ENCODE measurements around the gene PALD1. TPM values are rescaled to one million over a fixed set of nuclear protein-coding genes. Genes with fewer than 3 reads are reported as not detected.

Gene PALD1
- total RNA-seq, 1 experiment from 2014 or later = 34.8 TPM

DNA sequence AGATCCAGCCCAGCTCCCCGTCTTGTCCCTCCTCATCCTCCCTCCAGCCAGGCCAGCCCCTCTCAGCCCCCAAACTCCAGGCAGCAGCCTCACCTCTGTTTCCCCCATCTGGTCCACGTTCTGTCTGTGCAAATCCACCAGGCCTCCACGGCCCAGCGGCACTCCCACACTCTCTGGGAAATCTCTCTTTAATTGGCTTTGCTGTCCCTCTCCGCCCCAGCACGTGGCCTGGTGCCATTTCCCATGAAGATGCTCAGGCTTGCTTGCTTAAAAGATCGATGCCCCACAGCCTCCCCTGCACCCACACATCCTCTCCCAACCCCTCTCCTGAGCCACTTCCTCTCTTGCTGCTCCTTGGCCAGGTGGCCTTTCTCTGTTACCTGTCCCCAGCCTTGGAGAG lies 84.7 kb downstream of the PALD1 start:
- no peak for DNase-seq (ENCODE audit: low spot score)
- in situ Hi-C loops (cut with HindIII; ENCODE audit: low sequenced_read_pairs) = no loop called here

DNA sequence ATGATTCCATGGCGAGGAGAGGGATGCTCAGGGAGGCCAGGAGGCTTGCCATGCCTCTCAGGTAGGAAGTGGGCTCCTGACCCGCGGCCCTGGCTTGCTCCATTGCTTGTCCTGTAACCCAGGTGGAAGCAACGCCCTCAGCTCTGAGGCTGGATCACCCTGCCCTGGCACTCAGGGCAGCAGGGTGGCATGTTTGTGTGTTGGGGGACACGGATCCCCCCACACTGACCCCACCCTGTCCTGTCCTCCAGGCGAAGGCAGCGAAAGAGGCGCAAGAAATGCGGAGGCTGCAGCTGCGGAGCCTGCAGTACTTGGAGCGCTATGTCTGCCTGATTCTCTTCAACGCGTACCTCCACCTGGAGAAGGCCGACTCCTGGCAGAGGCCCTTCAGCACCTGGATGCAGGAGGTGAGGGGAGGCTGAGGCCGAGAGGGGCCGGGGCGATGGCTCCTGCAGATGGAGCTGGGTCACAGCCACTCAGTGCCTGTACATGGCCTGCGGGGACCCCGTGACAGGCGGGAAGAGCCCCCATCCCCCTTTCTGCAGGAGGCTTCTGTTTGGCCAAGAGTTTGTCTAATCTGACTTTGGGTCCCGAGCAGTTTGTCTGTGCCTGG lies 85.7 kb downstream of the PALD1 start:
- in situ Hi-C loops (cut with HindIII; ENCODE audit: low sequenced_read_pairs) = no loop called here
- no peak for DNase-seq (ENCODE audit: low spot score)

DNA sequence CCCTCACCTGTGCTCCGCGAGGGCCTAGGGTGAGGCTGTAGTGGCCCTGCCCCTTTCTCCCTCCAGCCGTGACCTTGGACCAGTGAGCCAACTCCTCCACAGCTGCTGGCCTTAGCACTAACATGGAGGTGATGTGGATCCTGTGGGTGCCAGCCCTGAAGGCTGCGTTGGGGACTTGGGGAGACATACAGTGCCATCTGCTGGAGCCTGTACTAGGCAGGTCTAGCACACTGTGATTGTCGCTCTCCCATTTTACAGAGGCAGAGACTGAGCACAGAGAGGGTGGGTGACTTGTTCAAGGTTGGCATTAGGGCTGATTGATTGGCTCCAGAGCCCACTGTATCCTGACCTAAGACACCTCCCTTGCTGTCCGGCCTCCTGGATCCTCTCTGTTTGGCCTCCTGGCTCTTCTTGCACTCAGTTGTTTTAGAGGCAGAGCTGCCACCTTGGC lies 86.4 kb downstream of the PALD1 start:
- in situ Hi-C loops (cut with HindIII; ENCODE audit: low sequenced_read_pairs) = no loop called here
- no peak for DNase-seq (ENCODE audit: low spot score)

DNA sequence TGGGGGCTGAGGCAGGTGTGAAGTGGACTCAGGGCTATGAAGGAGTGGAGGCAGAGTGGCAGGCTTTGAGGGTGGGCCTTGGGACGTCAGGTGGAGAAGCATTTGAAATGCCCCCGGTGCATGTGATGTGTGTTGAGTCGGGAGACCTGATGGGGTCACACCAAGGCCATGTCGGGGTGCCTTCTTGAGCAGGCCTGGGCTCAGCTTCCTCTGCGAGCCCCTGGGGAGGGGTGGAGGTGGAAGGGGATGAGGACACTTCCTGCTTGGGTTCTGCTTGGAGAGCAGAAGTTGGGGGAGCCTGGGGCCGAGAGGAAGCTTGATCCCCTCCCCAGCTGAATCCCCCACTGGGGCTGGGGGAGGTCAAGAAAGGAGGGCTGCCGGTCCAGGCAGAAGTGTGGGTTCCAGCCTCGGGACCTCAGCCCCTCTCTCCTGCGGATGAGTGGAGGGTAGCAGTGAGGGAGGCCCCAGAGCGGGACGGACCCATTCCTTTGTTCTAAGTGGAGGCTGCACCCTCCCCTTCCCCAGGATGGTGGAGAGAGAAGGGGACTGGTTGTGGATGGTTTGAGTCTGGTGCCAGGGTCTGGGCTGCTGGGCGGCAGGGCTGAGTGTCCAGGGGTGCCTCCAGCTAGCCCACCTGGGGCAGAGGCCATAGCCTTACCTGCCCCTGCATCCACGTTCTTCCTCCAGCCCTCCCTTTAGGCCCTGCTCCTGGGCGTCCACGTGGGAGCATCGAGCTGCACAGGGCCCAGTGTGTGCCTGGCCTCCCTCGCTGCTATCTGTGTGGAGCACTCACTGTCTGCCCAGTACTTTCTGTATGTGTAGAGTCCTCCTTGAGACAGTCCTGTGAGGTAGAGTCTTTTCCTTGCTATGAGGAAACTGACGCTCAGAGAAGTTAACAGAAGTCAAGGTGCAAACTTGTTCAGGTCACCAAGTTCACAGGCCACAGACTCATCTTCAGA lies 87.3 kb downstream of the PALD1 start:
- DNase-seq (ENCODE audit: low spot score) = no peak
- in situ Hi-C loops (cut with HindIII; ENCODE audit: low sequenced_read_pairs) = no loop called here

DNA sequence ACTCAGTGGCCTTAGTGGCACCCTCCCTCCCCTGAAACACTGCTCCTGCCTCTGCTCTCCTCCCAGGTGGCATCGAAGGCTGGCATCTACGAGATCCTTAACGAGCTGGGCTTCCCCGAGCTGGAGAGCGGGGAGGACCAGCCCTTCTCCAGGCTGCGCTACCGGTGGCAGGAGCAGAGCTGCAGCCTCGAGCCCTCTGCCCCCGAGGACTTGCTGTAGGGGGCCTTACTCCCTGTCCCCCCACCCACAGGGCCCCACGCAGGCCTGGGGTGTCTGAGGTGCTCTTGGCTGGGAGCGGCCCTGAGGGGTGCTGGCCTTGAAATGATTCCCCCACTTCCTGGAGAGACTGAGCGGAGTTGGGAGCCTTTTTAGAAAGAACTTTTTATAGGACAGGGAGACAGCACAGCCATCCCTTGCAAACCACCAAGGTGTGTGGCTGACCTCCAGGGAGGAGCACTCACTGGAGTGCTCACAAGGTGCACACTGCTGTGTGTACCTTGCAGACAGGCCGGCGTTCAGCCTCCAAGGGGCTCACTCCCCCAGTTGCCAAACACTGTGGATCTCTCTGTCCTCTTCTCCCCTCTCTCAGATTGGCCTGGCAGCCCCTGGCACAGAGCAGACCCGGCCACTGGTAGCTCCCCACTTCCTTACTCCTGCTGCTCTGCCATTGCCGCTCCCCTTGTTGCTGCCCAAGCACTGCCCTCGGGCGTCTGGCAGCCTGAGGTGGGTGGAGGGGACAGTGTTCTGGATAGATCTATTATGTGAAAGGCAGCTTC lies 88.1 kb downstream of the PALD1 start:
- in situ Hi-C loops (cut with HindIII; ENCODE audit: low sequenced_read_pairs) = no loop called here
- no peak for DNase-seq (ENCODE audit: low spot score)

DNA sequence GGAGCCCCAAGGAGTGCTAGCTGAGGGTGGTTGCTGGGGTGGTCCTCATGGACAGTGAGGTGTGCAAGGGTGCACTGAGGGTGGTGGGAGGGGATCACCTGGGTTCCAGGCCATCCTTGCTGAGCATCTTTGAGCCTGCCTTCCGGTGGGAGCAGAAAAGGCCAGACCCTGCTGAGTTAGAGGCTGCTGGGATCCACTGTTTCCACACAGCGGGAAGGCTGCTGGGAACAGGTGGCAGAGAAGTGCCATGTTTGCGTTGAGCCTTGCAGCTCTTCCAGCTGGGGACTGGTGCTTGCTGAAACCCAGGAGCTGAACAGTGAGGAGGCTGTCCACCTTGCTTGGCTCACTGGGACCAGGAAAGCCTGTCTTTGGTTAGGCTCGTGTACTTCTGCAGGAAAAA lies 89.0 kb downstream of the PALD1 start:
- no peak for DNase-seq (ENCODE audit: low spot score)
- in situ Hi-C loops (cut with HindIII; ENCODE audit: low sequenced_read_pairs) = no loop called here

DNA sequence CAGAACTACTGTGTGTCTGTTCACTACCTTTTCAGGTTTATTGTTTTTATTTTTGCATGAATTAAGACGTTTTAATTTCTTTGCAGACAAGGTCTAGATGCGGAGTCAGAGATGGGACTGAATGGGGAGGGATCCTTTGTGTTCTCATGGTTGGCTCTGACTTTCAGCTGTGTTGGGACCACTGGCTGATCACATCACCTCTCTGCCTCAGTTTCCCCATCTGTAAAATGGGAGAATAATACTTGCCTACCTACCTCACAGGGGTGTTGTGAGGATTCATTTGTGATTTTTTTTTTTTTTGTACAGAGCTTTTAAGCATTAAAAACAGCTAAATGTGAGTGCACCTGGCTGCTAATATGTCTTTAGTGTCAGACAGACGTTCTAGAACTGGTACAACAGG lies 89.5 kb downstream of the PALD1 start:
- DNase-seq (ENCODE audit: low spot score) = no peak
- in situ Hi-C loops (cut with HindIII; ENCODE audit: low sequenced_read_pairs) = no loop called here

DNA sequence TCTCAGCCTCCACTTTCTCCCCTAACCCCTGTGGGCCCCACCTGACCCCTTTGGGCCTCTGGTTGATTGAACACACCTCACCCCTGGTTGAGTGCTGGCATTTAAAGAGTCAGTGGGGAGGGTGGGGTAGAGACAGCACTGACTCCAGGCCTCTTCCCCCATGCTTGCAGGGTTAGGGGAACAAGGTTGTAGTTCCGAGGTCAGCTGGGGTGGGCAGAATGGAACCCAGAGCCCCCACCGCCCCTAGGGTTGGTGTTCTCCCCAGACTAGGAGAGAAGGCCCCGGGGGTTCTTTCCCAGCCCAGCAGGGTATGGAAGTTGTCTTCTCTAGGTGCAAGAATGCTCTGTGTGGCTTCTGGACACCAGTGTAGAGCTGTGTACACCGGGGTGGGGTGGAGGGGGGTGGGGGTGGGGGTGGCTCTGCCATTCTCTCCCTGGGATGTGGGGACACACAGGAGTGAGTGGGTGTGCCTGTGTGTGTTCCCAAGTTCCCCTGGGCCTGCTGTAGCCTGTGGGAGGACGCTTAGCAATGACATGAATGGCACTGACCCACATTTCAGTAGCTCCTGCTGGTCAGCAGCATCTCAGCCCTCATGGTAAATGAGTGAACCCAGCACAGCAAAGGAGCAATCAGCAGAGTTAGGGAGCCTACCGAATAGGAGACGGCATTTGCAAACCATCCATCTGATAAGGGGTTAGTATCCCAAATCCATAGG lies 90.4 kb downstream of the PALD1 start:
- in situ Hi-C loops (cut with HindIII; ENCODE audit: low sequenced_read_pairs) = no loop called here
- DNase-seq (ENCODE audit: low spot score) = peak; percentile 71

DNA sequence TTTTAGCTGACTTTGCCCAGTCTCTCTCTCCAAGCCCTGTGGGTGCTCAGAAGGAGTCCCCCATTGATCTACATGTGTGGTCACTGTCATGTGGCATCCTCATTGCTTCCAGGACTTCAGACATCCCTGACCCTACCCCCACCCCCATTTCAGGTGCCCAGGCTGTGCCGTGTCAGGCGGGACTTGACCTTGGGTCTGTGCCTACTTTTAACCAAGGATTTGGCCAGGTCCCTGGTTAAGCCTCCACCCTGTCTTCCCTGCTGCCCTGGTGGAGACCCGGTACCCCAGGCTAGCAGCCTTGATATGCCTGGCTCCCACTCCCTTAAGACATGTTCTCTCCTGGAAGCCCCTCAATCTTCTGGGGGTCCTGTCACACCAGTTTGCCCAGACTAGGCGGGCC lies 92.7 kb downstream of the PALD1 start:
- DNase-seq (ENCODE audit: low spot score) = no peak
- in situ Hi-C loops (cut with HindIII; ENCODE audit: low sequenced_read_pairs) = no loop called here

DNA sequence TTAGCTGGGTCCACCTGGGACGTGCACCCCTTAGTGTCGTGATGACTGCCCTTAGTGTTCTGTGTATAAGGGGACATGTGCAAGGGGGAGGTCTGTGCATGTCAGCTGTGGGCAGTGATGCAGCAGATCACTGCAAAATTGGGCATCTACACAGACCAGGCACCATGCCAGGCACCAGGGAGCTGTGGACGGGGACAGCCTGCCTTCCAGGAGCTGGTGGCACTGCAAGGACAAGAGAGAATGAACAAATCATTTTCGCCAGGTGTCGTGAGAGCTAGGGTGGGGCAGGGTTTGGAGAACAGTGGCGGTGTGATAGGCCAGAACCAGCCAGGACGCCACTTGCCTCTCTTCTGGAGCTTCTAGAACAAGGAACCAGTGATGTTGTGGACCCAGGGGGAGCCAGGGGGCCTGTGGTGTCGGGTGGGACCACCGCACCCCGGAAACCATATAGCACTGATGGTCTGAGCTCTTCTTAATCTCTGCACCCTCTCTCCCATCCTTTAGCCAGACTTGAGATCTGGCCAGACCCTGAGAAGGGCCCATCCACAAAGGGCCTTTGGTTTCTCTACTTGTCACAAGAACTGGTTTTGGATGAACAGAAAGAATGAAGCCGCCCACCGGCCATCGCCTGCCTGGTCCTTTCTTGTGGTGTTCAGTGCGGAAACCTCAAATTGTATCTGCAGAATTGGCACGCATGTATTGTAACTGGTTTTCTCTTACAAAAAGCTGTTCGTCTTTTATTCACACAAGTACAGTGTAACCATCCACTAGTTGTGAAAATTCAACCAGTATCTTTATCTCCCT lies 93.3 kb downstream of the PALD1 start:
- in situ Hi-C loops (cut with HindIII; ENCODE audit: low sequenced_read_pairs) = no loop called here
- no peak for DNase-seq (ENCODE audit: low spot score)

DNA sequence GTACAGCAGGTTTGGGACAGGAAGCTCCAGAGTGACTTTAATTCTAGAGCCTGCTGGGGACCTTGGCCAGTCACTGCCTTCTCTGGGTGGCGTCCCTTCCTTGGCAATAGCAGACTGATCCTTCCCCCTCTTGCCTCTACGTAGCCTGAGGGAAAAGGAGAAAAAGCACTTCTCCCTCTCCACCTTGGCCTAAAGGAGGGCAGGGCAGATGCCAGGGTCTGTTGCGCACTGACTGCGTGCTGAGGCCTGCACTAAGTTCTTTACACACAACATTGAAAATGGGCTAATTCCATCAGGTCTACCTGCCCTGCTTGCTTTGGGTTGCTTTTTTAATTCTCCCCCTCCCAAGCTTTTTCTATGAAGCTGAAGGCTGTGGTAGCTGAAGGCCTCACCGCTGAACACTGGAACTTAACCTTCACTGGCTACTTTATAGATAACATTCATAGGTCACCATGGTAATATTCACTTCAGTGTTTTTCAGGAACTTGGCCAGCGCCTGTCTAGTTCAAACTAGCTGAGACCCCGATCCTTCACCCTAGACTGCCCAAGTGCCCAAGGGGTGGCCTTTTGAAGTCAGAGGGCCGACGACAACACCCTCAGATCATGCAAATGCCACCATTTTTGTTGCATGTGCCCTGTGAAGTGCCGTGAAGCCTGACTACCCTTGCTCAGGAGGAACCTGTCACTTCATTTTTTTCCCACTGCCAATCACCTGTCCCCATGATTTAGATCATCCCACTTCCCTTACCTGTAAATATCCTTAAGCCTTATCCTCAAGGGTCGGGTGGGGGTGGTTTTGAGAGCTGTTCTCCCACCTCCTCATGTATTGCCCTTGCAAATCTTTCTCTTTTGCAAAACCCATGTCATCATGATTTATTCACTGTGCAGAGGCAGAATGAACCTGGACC lies 95.3 kb downstream of the PALD1 start:
- no peak for DNase-seq (ENCODE audit: low spot score)
- in situ Hi-C loops (cut with HindIII; ENCODE audit: low sequenced_read_pairs) = no loop called here

DNA sequence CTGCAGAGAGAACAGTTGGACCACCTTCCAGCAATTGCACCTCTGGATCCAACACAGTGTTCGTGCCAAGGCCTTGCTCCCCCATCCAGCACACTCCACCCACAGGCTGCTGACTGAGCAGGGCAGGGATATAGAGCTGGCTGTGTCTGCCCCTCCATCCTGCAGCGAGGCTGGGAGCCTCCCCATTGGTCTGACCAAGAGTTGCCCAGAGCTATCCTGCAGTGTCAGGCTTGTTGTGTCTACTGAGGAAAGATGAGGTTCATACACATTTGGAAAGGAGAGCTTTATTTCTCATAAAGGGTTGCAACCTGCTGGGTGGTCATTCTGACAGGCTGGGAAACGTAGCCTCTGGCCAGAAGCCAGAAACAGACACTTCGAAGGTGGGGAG lies 96.9 kb downstream of the PALD1 start:
- in situ Hi-C loops (cut with HindIII; ENCODE audit: low sequenced_read_pairs) = no loop called here
- no peak for DNase-seq (ENCODE audit: low spot score)

DNA sequence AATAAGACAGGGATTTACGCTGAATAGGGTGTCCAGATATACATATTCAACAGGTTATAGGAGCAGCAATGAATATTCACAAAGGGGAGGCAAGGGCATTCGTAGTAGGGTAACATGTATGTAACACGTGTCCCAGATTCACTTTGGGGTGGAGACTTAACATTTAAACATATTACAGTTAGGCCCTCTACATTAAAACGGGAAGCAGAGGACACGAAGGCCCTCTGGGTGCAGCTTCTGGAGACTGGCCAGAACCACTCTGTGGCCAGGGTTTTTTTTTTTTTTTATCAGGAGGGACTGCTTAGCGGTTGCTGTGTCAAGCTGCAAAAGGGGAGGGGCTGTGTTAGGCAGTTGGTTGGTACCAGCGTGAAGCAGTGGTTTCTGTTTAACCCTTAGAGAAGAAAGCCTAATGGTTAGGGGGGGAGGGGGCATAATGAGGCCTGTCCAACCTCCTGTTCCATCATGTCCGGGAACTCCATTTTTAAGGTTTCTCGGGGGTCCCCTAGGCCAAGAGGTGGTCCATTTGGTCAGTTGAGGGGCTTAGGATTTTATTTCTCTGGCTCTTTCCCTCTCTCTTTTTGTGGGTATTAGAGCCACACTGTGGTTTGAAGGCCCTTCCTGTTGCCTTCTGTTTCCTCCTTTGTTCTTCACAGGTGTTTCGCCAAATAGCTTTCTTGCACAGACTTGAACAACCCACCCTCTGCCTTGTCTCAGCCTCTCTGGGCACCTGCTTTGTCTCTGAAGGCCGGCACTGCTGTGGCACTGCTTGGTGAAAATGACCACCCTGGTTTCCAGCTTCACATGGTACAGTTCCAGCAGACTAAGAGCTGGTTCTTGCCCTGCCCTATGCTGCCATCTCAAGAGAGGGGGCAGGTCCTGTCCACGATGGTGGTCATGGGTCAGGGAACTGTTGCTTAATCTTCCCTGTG lies 97.6 kb downstream of the PALD1 start:
- in situ Hi-C loops (cut with HindIII; ENCODE audit: low sequenced_read_pairs) = no loop called here
- no peak for DNase-seq (ENCODE audit: low spot score)

DNA sequence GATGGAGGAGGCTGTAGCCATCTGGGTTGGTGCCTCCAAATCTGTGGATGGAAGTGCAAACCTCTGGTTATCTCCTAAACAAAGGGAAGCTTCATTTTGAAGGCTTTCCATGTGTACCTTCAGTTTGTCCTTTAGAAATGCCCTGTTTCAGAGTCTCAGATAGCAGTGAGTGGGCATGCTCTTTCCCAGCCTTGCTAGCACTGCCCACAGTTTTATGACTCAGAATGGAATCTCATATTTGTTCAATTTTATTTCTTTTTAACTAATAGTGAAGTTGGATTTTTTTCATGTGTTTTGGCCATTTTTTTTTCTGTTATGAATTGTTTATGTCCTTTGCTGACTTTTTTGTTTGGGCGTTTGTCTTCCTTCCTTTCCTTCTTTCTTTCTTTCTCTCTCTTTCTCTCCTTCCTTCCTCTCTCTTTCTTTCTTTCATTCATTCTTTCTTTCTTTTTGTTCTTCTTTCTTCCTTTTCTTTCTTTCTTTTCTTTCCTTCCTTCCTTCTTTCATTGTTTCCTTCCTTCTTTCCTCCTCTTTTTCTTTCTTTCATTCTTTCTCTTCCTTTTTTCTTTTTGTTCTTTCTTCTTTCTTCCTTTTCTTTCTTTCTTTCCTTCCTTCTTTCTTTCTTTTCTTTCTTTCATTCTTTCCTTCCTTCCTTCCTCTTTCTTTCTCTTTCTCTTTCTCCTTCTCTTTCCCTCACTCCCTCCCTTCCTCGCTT lies 98.4 kb downstream of the PALD1 start:
- DNase-seq (ENCODE audit: low spot score) = no peak
- in situ Hi-C loops (cut with HindIII; ENCODE audit: low sequenced_read_pairs) = no loop called here

DNA sequence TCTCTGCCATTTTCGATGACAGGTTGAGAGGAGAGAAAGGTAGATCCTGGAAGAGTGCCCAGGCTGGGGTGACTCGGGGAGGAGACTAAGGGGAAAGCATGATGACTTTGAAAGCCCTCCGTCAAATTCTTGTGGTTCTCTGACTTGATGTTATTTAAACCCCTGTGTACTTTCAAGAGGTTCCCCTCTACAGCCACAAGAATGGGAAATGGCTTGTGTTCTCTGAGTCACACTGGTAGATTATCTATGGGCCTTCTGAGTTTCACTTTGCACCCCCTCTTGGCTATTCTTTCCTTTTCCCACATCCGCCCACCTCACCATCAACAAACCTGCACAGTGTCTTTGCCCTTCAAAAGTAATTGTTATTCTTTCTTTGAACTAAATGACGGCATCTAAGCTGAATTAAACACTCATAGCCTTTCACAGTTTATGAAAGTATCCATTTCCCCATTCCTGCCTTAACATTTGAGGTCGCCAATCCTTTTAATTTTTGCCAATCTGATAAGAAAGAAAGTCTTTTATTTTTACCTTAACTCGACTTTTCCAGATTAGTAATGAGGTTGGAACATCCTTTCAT lies 99.9 kb downstream of the PALD1 start:
- DNase-seq (ENCODE audit: low spot score) = no peak
- in situ Hi-C loops (cut with HindIII; ENCODE audit: low sequenced_read_pairs) = no loop called here

Data from G401 (cell line).